H1 (cell line): ENCODE results near the gene TAS1R3. TPM values are rescaled to one million over a fixed set of nuclear protein-coding genes. Genes with fewer than 3 reads are reported as not detected.

Experiments used
- BACH1 ChIP-seq: IDR thresholded peaks from 2 replicates; pipeline ENCODE4 v1.6.1; 2012; ENCODE audit warnings: low read length, improper control_type of control experiment
- CBX8 ChIP-seq: fragments of 300-800, 300-1000 bp; sonication (generic); IDR thresholded peaks from 2 replicates; pipeline ENCODE4 v1.7.1; 2016; ENCODE audit warnings: low read depth, low read length, borderline replicate concordance
- GABPA ChIP-seq: IDR thresholded peaks from 2 replicates; pipeline ENCODE4 v1.6.1; 2011; ENCODE audit warnings: mild to moderate bottlenecking, low read length, moderate library complexity, borderline replicate concordance; ENCODE audit not compliant: insufficient read depth
- POLR2AphosphoS5 ChIP-seq: IDR thresholded peaks from 2 replicates; pipeline ENCODE4 v1.6.1; 2011; ENCODE audit warnings: low read depth, low read length
- SIX5 ChIP-seq: IDR thresholded peaks from 2 replicates; pipeline ENCODE4 v1.6.1; 2011; ENCODE audit warnings: mild to moderate bottlenecking, low read depth, low read length
- SP2 ChIP-seq: IDR thresholded peaks from 2 replicates; pipeline ENCODE4 v1.6.1; 2012; ENCODE audit warnings: mild to moderate bottlenecking, low read length, inconsistent platforms
- SRF ChIP-seq: IDR thresholded peaks from 2 replicates; pipeline ENCODE4 v1.6.1; 2011; ENCODE audit warnings: mild to moderate bottlenecking, low read depth, low read length, moderate library complexity
- polyA plus RNA-seq, 7 experiments: library from polyadenylated mRNA; depleted of rRNA in 3 of 7; stranded (reverse) in 5 of 7; unstranded in 2 of 7; fragments of >200 nt in 5 of 7; fragments of 200-250 nt in 2 of 7; gene quantifications; 1 replicate in 5 of 7; 2 replicates in 1 of 7; 4 replicates in 1 of 7; pipeline versions ENCODE4 v1.2.1 to v1.2.3, GENCODE V29; 2011 to 2013; ENCODE audit warnings: missing spikeins in 2 of 7, mixed read lengths in 2 of 7
- total RNA-seq: library from RNA; stranded (reverse); fragmentation: NEBNext Ultra II Directional; extraction: Animal tissue kit (Norgen Biotek cat#: 25700); gene quantifications from 2 replicates; pipeline ENCODE4 v1.2.1, GENCODE V29; 2021

TAS1R3 gene
- total and polyA plus RNA-seq, 2 of the 8 experiments (the other 6 are each of a cell fraction or from before 2014, with no cell fraction given): 0.03 to 0.19 TPM

GRCh38 chr1:1318777-1319645 lies 12.1 kb upstream of the TAS1R3 start (continued):
- TF ChIP-seq CBX8 (no peak), GABPA (no peak), BACH1 (no peak), SP2 (no peak), POLR2AphosphoS5 (no peak), SIX5 (no peak), SRF (no peak)
- TF ChIP-seq, all 59 proteins: peak for 0
